Measurements from ENCODE around the gene SLC17A3.

SLC17A3 gene, protein sequence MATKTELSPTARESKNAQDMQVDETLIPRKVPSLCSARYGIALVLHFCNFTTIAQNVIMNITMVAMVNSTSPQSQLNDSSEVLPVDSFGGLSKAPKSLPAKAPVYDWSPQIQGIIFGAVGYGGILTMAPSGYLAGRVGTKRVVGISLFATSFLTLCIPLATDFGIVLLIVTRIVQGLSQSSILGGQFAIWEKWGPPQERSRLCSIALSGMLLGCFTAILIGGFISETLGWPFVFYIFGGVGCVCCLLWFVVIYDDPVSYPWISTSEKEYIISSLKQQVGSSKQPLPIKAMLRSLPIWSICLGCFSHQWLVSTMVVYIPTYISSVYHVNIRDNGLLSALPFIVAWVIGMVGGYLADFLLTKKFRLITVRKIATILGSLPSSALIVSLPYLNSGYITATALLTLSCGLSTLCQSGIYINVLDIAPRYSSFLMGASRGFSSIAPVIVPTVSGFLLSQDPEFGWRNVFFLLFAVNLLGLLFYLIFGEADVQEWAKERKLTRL

DNA sequence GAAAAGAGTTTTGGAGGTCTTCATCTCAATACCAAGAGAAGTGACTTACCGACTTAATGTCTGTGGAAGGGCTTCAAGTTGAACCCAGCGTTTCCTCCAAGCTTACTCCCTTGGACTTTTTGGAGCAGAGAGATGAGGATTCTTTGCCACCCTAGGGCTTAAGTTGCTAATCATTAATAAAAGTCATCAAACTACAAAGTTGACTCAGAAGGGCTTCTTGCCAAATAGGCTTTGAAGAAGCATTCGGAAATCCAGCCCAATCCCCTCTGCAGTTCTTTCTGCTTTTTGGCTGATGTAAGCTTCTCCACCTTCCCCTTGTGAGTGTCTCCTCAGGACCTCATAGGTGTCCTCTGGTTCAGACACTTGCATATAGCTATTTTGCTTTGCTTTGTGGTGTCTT lies at the start of gene SLC17A3:
Gene SLC17A3 (minus strand): TSS at position 126 of the 400 bp plus-strand sequence. CDS start 5,856 bp downstream, outside the sequence.
- DNase-seq: no peak

DNA sequence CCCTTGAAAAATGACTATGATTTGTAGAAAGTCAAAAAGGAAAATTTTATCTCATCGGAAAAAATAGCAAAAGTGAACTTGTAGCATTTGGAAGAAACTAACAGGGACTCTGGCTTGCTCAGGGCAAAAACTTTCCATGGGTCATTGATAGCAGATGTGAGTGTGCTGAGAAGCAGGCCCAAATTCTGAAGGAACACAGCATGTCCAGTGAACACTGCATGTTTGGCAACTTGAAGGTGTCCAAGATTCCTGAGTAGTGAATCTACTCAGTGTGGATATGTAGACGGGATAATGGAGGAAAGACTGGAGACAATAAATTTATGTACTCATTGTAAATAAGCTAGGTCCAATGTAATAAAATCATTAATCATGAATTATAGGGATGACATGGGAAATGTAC lies 48.3 kb upstream of the SLC17A3 start:
- DNase-seq: no peak

DNA sequence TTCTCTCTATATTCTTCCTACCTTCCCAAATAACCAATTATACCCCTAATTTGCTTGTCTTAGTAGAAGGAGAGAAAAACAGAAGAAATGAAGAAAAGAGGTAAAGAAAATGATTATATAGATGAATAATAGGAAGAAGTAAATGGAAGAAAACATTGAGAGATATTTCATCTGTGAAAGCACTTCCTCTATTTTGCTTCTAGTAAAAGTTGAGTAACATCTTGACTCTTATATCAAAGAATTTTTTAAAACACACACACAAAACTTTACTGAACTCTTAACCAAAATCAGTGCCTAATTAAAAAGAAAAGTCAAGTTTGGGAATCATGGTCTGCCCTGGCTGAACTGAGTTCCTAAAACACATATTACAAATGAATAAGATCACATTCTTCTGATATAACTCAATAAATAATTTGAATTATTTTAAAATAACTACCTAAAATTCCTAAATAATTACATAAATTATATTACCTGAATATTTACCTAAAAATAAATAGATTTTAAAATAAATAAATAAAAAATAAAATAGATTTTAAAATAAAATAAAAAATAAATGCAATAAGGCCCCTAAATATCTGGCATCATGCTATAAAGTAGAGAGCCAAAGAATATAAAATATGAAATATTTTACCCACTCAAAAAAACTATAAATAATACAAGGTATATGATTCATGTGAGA lies 47.6 kb upstream of the SLC17A3 start:
- DNase-seq: no peak

DNA sequence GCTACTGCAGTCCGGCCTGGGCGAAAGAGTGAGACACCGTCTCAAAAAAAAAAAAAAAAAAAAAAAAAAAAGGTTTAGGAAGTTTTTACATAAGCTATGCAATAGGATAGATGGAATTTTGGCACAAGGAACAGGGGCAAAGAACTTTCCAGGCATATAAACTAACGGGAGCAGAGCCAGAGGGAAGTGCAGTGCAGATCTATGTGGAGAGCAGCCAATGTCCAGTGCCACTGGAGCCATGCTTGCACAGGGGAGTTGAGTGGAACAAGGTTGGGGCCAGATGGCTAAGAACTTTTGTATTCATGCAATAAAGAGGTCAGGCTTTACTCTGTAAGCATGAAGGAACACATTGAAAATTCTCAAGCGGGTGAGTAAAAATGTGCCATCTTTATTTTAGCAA lies 45.6 kb upstream of the SLC17A3 start:
- DNase-seq: no peak

DNA sequence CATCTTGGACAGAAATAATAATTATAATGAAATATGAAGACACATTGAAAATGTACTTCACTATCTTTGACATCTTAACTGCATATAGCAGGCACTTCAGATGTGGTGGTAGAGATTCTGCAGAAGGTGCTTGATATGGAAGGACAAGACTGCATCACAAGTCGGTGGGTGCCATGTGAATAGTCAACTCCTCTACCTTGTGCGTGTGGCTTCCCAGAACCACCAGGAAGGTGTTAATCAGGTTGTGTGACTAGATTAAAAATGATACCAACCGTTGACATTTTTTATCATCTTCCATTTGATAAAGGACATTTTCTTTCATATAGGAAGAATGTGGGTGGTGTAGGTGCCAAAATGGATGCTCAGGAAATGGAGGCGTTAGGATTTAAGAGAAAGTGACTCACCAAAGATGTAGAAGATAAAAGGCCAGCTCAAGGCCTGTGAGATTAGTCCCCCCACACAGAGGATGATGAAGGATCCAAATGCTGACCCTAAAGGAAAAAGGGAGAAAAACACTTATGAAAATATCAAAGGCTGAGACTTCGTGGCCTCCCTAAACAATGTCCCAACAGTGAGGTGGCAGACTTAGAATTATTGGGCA lies 44.1 kb upstream of the SLC17A3 start:
- DNase-seq: no peak

DNA sequence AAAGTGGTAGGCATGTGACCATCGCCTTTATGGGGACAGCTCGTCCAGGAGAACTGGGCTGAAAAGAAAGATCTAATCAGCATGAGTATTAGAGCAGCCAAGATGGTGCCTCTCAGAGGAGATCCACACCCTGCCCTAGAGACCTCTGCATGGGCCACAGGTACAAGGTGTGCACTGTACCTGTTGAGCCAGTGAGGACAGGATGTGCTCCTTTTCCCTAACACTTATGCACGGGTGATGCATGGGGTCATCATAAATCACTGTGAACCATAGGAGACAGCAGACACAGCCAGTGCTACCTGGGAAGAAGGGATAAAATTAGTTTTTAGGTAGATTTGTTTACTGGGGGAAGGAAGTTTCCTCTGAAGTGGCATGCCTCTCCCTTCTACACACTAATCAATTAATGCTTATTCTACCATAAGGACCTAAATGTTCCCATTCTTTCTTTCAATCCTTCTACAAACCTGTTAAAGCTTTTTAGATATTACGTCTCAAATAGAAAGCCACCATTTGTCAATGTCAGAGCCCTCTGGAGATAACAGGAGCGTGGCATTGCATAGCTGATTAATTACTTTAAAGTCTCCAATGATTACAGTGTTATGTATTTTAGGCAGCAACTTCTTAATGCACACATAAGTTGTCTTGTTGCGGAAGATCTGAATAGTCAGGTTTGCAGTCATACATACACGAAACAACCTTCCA lies 42.9 kb upstream of the SLC17A3 start:
- DNase-seq: no peak

DNA sequence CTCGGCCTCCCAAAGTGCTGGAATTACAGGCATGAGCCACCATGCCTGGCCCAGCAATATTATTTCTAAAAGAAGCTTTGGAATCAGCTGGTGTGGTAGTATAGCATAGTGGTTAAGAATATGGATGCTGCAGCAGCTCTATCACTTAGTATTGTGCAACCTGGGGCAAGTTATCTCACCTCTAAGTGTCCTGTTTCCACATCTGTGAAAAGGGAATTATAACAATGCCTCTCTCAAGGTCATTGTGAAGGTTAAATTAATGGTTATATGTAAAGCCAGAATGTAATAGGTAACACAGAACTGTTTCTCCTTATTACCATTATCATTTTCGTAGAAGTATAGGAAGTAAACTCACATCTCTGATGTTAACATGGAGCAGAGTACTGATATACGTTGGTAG lies 42.3 kb upstream of the SLC17A3 start:
- DNase-seq: no peak

DNA sequence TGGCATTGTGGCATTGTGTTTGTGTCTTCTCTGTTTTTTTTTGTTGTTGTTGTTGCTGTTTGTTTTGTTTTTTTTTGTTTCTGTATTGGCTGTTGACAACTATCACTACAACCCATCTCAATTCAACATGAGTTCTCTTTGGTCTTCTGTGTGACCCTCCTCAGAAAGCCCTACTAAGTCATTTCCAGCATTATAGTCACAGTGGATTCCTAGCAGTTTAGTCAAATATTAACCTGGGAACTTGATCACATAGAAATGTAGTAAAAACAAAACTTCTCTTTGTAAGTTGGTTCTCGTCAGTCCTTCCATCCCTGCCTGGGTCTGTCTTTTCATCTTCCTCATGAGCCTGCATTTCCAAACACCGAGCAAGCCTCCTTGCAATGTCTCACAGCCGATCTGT lies 39.7 kb upstream of the SLC17A3 start:
- no peak for DNase-seq

DNA sequence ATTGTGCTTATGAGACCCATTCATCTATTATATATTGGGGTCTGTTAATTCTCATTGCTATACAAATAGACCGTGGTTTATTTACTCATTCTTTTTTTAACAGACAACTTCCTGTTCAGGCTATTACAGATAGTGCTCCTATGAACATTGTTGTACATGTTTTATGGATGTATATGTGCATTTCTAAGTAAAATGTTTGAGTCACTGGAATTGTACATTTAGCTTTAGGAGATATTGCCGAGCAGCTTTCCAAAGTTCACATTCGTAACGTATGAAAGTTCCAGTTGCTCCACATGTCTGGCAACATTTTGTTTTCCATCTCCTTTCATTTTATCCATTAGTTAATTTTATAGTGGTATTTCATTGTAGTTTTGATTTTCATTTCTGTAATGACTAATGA lies 37.3 kb upstream of the SLC17A3 start:
- DNase-seq: no peak

DNA sequence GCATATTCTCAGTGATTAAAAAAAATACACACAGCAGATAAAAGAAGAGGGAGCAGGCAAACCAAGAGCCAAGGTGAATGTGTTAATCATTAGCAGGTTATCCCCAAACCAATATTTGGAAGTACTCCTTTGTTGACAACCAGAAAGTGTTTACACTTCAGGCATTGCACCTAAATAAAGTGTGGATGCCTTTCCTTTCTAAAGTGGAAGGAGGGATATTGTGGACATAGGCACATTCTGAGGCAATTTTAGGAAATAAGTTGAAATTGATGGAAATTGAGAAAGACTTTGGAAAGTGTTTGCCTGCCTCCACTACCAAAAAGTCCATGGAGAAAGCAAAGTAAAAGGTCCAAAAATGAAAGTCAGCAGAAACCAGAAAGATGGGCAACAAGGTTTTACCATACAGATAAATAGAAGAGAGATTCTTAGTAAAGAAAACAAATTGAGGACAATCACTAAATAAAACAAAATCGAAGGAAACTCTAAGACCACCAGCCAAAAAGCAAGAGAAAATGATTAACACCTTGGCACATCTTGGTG lies 33.5 kb upstream of the SLC17A3 start:
- DNase-seq: no peak

DNA sequence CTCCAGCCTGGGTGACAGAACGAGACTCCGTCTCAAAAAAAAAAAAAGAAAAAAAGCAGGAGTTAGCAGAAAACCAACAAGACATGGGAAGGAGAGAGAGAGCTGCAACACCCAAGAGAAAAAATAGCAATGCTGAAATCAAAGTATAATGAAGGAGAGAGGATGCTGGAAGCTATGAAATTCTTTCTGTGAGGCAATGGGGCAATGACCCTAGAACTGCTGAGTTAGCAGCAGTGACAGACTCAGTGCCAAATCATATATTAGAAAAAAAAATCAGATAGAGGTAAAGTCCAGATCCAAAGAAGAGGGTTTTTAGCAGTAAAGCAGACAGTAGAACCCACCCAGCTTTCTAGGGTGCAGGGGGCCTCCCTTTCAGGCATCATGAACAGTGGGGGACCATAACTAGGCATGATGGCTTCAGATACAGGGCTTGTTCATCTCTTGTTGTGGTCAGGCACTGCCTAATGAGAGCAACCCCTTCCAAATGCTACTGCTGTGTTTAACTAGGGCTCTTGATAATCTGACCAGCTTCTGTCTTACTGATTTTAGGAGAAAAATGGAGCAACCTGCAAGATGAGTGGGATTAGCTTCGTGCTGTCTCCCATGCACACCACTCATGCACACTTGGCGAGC lies 29.5 kb upstream of the SLC17A3 start:
- DNase-seq: no peak

DNA sequence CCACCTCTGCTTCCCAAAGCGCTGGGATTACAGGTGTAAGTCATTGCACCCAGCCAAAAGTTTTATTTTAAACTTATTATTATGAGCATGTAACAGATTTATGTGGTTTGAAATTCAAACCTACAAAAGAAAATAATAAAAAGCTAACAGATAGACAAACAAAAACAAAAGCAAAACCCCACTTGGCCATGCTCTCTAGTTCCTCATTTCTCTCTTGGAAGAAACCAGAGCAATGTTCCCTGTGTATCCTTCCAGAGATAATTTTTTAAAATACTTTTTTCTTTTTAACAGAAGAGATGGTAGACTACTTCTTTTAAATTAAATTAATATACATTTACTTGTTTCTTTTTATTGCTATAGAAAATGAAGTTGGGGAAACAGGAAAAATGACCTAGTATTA lies 28.0 kb upstream of the SLC17A3 start:
- DNase-seq: no peak

DNA sequence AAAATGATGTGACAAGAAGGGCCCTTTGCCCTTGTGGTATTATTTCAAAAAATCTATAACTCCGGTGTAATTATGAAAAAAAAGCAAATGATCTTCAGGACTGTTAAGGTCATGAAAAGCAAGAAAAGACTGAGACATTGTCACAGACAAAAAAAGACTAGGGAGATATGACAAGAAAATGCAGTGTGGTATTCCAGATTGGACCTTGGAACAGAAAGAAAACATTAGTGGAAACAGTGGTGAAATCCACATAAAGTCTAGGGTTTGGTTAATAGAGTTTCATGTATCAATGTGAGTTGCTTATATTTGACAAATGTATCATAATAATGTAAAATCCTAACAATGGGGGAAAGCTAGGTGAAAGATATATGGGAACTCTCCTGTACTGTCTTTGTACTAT lies 26.8 kb upstream of the SLC17A3 start:
- DNase-seq: no peak

DNA sequence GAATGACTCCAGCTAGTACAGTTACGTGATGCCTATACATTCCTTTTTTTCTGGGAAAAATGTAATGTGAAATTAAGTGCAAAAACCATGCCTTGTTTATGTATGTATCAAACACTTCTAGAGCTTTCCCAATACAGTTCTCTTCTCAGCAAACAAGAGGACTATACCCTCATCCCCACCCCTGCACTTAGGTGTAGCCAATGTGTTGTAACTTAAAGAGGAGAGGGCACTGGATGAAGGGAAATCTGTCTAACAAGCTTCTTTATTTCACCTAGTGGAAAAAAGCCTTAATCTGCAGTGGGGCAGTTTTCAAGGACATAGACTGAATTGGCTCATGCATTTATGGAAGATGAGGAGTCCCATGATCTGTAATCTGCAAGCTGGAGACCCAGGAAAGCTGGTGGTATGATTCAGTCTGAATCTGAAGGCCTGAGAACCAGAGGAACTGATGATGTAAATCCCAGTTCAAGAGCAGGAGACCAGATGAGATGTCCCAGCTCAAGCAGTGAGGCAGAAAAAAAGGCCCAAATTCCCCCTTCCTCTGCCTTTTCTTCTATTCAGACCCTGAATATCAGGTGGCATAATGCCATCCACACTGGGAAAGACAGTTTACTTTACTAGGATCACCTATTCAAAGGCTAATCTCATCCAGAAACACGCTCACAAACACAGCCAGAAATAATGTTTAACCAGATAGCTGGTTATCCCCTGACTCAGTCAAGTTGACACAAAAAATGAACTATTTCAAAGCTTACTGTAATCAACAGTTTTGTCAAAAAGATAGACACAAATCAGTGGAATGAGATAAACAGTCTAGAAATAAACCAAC lies 25.8 kb upstream of the SLC17A3 start:
- no peak for DNase-seq

DNA sequence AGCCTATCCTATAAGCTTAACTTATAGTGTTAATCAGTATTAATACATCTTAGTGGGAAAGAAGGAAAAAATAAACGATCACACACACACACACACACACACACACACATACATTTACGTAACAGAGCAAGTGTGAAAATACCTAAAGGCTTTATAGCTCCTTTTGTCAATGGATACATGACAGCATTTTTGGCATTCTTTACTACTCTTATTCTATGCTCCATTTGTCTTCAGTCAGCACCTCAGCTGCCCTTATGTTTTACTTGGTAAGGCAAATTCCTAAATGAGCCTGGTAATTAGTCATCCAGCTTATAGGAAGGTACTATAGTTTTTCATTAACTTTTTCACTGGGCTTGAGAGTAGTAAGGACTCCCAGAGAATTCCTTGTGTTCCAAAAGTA lies 25.1 kb upstream of the SLC17A3 start:
- no peak for DNase-seq

DNA sequence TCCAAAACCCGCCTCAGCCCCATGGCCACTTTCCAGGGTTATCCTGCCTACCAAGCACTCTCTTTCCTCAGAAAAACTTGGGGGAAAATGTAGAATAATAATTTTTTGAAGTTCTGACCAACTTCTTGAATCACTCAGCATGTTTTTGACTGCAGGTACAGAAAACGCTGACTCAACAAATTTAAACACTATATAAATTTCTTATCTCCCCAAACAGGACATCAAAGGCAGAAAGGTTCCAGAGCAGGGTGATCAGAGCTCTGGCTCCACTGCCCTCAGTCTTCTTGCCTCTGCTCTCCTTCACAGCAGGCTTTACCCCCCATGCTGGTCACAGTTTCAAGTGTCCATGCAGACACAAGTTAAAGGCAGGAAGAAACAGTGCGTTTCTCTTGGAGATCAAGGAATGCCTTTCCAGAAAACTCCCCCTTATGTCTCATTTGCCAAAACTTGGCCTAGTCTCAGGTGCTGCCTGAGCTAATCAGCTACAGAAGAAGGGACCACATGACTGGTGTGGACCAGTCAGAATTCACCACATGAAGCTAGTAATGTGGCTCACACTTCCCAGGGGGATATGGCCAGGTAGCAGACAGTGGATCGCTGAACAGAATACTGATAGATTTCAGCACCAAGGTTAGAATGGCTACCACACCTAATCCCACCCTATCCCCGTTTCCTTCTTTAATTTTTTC lies 24.4 kb upstream of the SLC17A3 start:
- no peak for DNase-seq

DNA sequence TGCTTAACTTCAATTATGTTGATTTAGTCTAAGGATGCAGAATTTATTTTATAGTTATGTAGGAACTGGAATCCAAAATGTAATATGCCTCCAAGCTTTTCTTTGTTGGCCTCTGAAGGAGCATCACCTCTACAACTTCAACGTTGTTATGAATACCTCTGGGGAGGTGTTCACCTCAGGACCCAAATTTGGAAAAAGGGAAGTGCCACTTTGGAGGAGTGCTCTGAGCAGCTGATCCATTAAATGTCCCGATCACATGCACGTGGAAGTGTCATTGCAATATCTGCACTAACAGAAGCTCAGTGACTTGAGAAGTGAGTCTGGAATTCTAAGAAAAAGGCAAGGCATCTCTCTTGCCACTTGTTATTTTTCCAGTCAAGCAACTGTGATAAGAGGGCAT lies 22.2 kb upstream of the SLC17A3 start:
- no peak for DNase-seq

DNA sequence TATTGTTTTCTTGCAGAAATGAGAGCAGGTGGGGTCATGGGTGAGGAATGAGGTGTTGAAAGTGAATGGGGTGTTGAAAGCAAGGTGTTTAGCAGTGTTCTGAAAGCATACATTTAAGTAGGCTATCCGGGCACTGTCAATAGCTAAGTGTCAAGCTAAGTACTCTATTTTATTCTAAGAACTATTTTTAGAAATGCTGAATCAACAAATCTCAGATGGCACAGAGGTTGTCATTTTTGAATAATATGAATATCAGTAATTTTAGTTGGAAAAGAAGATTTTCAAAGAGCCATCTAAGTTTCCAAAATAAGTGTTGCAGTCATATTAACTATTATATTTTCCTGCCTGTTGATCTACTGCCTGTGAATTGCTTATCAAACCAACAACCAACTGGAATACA lies 21.7 kb upstream of the SLC17A3 start:
- DNase-seq: no peak

DNA sequence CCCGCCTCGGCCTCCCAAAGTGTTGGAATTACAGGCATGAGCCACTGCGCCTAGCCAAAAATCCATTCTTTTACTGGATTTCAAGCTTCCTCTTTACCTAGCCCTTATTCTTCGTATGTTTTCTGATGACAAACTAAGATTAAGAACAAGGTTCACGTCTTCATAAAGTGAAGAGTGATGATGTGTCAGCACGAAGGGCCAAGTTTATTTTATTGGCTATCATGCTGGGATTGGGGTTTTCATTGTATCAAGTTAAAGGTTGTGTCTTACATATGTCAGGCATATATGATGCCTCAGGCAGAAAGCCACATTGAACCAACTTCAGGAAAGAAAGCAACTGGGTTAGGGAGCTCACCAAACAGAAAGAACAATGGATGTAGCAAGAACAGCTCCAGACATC lies 19.7 kb upstream of the SLC17A3 start:
- DNase-seq: no peak

DNA sequence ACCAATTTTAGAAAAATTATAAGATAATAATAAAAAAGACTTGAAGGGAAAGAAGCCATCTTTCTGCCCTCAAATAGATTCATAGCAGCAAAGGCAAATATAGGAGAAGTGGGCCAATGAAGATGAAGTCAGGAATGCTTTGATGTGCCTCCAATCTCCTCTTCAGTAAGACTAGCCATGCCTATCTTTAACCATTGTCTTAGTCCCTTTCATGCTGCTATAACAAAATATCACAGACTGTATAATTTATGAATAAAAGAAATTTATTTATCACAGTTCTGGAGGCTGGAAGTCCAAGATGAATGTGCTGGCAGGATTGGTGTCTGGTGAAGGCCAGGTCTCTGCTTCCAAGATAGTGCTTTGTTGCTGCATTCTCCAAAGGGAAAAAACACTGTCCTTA lies 18.8 kb upstream of the SLC17A3 start:
- DNase-seq: no peak
